ACC112 (cell line): ENCODE measurements around the gene CLASP1.
A peak's percentile ranks its signal among the peaks of the same experiment; 100 is the strongest.
"Not testable (repeated sequence)": the region's sequence is repeated elsewhere in the genome, so short reads cannot be mapped to it uniquely, and the experiment has no call there.

ENCODE experiments used
- H2AFZ ChIP-seq: fragments of 200-600 bp; sonication (generic); one replicate; pipeline ENCODE4 v1.6.0; 2017; ENCODE audit warnings: antibody characterized with exemption, low read length; ENCODE audit not compliant: unreplicated experiment
- H3K27ac ChIP-seq: fragments of 200-600 bp; sonication (generic); 2 replicates; pipeline ENCODE4 v1.5.1; 2014; ENCODE audit warnings: low read depth, mild to moderate bottlenecking, antibody characterized with exemption, low read length, moderate library complexity
- H3K27me3 ChIP-seq: fragments of 200-600 bp; sonication (generic); 2 replicates; pipeline ENCODE4 v1.6.1; 2014; ENCODE audit warnings: mild to moderate bottlenecking, antibody characterized with exemption, low read length, moderate library complexity, mixed read lengths; ENCODE audit not compliant: insufficient read depth
- H3K36me3 ChIP-seq: fragments of 200-600 bp; sonication (generic); 2 replicates; pipeline ENCODE4 v1.6.1; 2016; ENCODE audit warnings: mild to moderate bottlenecking, antibody characterized with exemption, low read length, moderate library complexity, mixed read lengths; ENCODE audit not compliant: insufficient read depth
- H3K4me1 ChIP-seq: fragments of 200-600 bp; sonication (generic); one replicate; pipeline ENCODE4 v1.6.1; 2016; ENCODE audit warnings: low read length, mixed read lengths; ENCODE audit not compliant: insufficient read depth, unreplicated experiment, control insufficient read depth
- H3K4me3 ChIP-seq: fragments of 200-600 bp; sonication (generic); 2 replicates; pipeline ENCODE4 v1.5.1; 2014; ENCODE audit warnings: mild to moderate bottlenecking, low read depth, low read length
- H3K79me2 ChIP-seq: fragments of 200-600 bp; sonication (generic); one replicate; pipeline ENCODE4 v1.6.0; 2016; ENCODE audit warnings: low read length; ENCODE audit not compliant: control insufficient read depth, unreplicated experiment, insufficient read depth

Gene CLASP1

GRCh38 chr2:121486191-121486790, 163.0 kb downstream of the CLASP1 start:
- peaks cover 59% of the 10 kb centered on the region for H3K79me2 ChIP-seq
- no peak overlapping the region for H2AFZ ChIP-seq
- no peak overlapping the region for H3K4me3 ChIP-seq
- no peak overlapping the region for H3K27ac ChIP-seq
- no peaks in the 10 kb centered on the region for H3K36me3 ChIP-seq
- peaks cover 58% of the 10 kb centered on the region for H3K4me1 ChIP-seq
- H3K27me3 ChIP-seq = no peaks in the 10 kb centered on the region

DNA sequence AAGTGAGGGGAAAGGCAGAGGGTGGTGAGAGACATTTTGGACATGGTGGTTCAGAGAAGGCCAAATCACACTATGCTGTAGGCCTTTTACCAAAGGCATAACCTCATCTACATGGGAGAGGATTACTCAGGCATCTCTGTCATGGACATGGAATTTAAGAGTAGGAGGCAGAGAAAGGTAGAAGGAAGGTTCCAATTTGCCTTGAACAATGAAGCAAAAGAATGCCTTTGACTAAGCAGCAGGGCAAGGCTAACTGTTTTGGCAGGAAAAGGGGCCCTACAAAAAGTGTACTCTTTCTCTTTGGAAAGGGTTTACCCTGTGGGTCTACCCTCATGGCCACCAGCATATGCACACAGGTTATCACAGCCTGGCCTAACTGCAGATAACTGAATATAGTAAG, 164.2 kb downstream of the CLASP1 start:
- H3K4me1 ChIP-seq = peaks cover 60% of the 10 kb centered on the region
- no peaks in the 10 kb centered on the region for H3K36me3 ChIP-seq
- H2AFZ ChIP-seq = no peak overlapping the region
- peak overlapping the region; percentile 24; the same call in 1 of the 2 replicates for H3K4me3 ChIP-seq
- no peaks in the 10 kb centered on the region for H3K27me3 ChIP-seq
- peaks cover 58% of the 10 kb centered on the region for H3K79me2 ChIP-seq
- peak overlapping the region; percentile 84 for H3K27ac ChIP-seq

DNA sequence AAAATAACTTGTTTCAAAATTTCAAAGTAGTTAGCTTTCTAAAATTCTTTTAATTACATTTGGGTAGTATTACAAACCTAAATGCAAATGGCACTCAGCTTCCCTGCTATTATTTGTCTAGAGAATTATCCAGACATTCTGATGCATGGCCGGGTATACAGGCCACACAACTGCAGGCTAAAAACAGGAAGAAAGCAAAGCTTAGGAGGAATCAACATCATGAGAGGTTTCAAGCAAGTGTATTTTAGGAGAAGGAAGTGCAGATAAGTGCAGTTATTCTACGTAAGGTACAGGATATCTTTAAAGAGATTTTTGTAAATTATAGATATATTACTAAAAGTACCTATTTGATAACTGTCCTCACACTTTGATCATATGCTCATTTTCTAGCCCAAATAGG, 165.4 kb downstream of the CLASP1 start:
- H3K36me3 ChIP-seq = no peaks in the 10 kb centered on the region
- peaks cover 58% of the 10 kb centered on the region for H3K79me2 ChIP-seq
- no peaks in the 10 kb centered on the region for H3K27me3 ChIP-seq
- no peak overlapping the region for H2AFZ ChIP-seq
- H3K4me3 ChIP-seq = no peak overlapping the region
- H3K27ac ChIP-seq = no peak overlapping the region
- H3K4me1 ChIP-seq = peaks cover 60% of the 10 kb centered on the region

- Histone ChIP-seq H3K36me3 (no peaks in the 10 kb centered on the region), H3K79me2 (peaks cover 54% of the 10 kb centered on the region), H3K27ac (0 out of 2 replicates have a peak overlapping the region, but pooled peaks have one; percentile 35), H3K4me3 (no peak overlapping the region), H3K27me3 (no peaks in the 10 kb centered on the region), H3K4me1 (peaks cover 55% of the 10 kb centered on the region), H2AFZ (no peak overlapping the region)
These were observed 166.2 kb downstream of the CLASP1 start for GRCh38 chr2:121483021-121483420.

DNA sequence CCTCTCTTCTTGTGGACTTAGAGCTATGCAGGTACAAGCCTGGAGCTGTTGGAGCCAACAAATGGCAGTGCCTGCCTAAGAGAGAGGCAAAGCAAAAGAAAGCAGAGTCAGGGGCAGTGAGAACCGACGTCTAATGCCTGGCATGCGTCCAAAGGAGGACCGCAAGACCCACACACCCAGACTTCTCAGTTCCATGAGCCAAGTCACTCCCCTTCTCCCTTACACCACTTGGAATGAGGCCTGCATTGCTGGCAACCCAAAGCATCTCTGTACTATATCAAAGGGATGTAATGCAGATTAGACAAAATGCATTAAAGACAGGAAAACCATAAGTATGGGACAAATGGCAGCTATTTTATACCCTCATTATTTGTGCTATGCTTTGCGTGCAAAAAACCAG, 168.4 kb downstream of the CLASP1 start:
- H3K36me3 ChIP-seq = no peaks in the 10 kb centered on the region

DNA sequence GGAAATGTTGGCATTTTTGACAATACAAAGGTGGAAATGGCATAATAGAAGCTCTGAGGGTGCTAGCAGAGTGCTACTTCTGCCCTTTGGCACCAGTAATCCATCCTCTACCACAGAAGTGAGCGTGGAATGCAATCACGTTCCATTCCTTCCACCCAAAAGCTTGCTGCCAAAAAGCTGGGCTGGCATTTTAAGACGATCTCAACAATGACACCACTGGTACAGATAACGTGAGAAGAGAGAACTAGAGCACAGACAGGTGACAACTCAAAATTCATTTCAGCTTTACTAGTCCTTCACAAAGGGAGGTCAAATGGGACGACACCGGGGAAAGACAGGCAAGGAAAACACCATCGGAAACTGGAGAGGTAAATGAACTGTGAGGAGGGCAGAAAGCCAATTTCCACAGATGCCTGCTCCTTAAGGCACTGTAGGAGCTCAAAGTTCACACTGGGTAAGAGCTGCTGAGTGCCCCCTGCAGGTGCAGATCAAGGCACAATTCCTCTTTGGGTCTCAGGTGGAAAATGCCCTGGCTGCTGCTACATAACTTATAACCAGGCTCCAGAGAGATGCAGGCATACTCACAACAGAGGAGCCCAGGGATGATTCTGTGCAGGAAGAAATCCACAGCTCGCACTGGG, 169.3 kb downstream of the CLASP1 start:
- Histone ChIP-seq H2AFZ (no peak overlapping the region), H3K4me3 (no peak overlapping the region), H3K27ac (peak overlapping the region; percentile 56), H3K4me1 (peaks cover 54% of the 10 kb centered on the region), H3K79me2 (peaks cover 62% of the 10 kb centered on the region), H3K36me3 (no peaks in the 10 kb centered on the region), H3K27me3 (no peaks in the 10 kb centered on the region)

More for the DNA sequence above, 168.4 kb downstream of the CLASP1 start:
- Histone ChIP-seq H3K4me1 (peaks cover 59% of the 10 kb centered on the region), H3K79me2 (peaks cover 59% of the 10 kb centered on the region), H3K4me3 (no peak overlapping the region; the same call in 1 of the 2 replicates), H3K27me3 (no peaks in the 10 kb centered on the region), H3K27ac (peak overlapping the region; percentile 56), H2AFZ (no peak overlapping the region)

DNA sequence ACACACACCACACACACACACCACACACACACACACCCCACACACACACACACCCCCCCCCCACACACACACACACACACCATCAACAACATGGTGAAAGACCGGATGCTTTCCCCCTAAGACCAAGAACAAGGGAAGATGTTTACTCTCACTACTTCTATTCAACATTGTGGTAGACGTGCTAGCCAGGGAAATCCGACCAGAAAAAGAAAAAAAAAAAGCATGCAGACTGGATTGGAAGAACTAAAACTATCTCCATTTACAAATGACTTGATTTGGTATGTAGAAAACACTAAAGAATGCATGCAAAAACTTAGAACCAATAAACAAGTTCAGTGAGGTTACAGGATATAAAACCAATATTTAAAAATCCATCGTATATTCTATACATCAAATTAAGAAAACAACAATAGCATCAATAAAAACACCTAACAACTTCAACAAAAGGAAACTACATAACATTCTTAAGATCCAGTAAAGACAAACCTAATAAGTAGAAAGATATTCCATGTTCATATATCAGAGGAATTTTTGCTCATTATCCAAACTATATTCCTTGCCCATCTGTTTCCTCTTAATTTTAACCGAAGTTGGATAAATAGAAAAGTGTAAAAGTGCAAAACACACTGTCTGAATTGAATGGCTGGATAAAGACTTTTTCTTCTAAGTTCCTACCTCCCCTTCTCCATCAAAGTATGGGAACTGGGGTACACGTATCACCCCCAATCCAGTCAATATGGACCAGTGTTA, 170.1 kb downstream of the CLASP1 start:
- Histone ChIP-seq H3K27ac (peak overlapping the region; percentile 56; the same call in 1 of the 2 replicates), H3K36me3 (no peaks in the 10 kb centered on the region), H3K79me2 (peaks cover 60% of the 10 kb centered on the region), H3K4me3 (no peak overlapping the region), H2AFZ (no peak overlapping the region), H3K4me1 (peaks cover 48% of the 10 kb centered on the region), H3K27me3 (no peaks in the 10 kb centered on the region)

DNA sequence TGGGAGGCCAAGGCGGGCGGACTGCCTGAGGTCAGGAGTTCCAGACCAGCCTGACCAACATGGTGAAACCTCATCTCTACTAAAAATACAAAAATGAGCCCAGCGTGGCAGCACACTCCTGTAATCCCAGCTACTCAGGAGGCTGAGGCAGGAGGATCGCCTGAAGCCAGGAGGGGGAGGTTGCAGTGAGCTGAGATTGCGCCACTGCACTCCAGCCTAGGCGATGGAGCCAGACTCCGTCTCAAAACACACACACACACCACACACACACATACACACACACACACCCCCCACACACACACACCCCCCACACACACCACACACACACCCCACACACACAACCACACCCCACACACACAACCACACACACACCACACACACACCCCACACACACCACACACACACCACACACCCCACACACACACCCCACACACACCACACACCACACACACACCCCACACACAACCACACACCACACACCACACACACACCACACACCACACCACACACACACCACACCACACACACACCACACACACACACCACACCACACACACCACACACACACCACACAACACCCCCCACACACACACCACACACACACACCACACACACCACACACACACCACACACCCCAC, 170.8 kb downstream of the CLASP1 start:
- H3K36me3 ChIP-seq, H3K27me3 ChIP-seq, H3K4me3 ChIP-seq, H2AFZ ChIP-seq, H3K27ac ChIP-seq: not testable (repeated sequence)
- Histone ChIP-seq H3K4me1 (peaks cover 55% of the 10 kb centered on the region), H3K79me2 (peaks cover 64% of the 10 kb centered on the region)

DNA sequence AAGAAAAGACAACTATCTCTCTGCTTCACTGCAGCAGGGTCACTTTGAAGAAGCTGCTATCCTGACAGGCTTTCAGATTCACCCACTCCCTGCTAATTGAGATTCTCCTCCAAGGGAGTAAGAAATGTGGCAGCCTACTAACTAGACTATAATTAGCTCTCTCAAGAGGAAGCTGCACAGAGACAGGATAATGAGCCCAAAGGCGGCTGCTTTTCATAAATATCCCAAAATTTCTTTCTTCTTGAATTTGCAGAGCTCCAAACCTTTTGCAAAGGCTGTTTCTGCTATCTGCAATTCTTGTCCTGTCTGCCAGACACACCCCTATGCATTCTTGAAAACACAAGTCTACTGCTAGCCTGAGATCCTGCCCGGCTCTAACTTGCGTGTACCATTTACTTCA, 172.6 kb downstream of the CLASP1 start:
- peaks cover 70% of the 10 kb centered on the region for H3K79me2 ChIP-seq
- H3K36me3 ChIP-seq = no peaks in the 10 kb centered on the region
- no peak overlapping the region for H2AFZ ChIP-seq
- no peak overlapping the region for H3K4me3 ChIP-seq
- no peak overlapping the region for H3K27ac ChIP-seq
- peaks cover 69% of the 10 kb centered on the region for H3K4me1 ChIP-seq
- no peaks in the 10 kb centered on the region for H3K27me3 ChIP-seq

DNA sequence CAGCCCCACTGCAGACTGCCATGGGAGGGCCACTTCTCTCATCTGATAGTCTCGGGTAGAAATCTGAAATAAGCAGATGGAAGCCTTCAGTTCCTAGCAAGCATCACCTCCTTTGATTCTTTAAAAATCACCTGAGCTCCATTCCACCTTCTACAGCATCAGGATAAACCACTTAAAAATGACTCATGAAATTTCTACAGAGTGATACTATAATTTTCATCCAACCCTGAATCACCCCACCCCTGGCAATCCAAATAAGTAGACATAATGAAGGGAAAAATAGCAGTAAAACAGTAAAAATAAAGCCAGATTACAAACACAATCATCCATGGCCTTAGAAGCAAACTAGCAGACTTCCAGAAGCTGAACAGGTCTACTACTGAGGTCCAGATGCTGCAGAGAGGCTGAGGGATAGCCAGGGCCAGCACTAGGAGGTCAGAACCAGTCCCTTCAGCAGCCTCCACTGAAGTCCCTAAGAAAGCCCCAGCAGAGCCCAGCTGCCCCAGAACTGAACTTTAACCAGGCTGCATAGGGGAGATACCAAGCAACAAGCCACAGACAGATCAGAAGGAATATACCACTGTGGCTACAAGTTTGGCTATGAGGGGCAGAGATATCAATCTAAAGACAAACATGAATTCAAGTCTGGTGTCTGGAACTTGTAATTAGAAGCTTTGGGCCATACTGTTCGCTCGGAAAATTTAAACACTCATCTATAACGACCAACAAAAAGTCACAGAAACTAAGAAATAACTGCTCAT, 173.3 kb downstream of the CLASP1 start:
- Histone ChIP-seq H3K79me2 (peaks cover 70% of the 10 kb centered on the region), H3K36me3 (no peaks in the 10 kb centered on the region; the same call in 1 of the 2 replicates), H3K4me1 (peaks cover 68% of the 10 kb centered on the region), H3K27me3 (no peaks in the 10 kb centered on the region), H3K4me3 (no peak overlapping the region), H2AFZ (no peak overlapping the region), H3K27ac (peak overlapping the region; percentile 22; the same call in 1 of the 2 replicates)
